ENCODE data around the gene CST8.
A peak's percentile ranks its signal among the peaks of the same experiment; 100 is the strongest.

CST8 gene

GRCh38 chr20:23524146-23524545, 33.2 kb downstream of the CST8 start:
- no peak for DNase-seq (ENCODE audit: low spot score)

DNA sequence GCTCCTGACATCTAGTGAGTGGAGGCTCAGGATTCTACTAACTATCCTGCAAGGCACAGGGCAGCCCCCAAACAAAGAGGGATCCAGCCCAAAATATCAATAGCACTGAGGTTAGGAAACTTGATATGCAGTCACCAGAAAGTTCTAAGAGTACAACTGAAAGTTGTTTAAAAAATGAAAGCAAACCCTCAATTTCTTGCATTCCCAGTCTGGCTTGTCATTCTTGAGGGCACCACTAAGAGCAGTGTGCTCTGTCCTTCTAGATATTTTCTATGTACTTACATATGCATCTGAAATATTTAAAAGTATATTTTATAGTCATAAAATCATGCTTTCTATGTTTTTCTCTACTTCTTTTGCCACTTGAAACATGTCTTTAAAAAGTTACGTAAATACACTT, 35.9 kb downstream of the CST8 start:
- no peak for DNase-seq (ENCODE audit: low spot score)

DNA sequence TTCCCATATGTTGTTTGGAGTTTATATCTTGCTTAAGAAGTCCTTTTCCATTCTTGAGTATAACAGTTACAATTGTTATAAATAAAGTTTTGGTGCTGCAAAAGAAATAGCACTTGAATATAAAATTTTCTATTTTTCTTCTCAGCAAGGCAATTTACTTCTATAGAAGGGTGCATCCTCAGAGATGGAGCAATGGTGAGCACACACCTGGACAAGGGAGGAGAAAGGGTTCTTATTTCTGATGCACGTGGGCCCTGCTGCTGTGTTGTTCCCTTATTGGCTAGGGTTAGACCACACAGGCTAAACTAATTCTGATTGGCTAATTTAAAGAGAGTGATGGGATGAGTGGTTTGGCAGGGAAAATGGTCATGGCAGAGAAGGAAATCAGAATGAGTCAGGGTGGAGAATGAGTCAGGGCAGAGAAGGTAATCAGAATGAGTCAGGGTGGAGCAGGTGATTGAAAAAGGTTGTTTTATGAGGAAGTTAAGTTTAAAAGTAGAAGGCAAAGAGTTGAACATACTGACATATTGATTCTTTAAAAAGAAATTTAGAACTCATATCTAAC, 38.0 kb downstream of the CST8 start:
- DNase-seq (ENCODE audit: low spot score), result no peak

DNA sequence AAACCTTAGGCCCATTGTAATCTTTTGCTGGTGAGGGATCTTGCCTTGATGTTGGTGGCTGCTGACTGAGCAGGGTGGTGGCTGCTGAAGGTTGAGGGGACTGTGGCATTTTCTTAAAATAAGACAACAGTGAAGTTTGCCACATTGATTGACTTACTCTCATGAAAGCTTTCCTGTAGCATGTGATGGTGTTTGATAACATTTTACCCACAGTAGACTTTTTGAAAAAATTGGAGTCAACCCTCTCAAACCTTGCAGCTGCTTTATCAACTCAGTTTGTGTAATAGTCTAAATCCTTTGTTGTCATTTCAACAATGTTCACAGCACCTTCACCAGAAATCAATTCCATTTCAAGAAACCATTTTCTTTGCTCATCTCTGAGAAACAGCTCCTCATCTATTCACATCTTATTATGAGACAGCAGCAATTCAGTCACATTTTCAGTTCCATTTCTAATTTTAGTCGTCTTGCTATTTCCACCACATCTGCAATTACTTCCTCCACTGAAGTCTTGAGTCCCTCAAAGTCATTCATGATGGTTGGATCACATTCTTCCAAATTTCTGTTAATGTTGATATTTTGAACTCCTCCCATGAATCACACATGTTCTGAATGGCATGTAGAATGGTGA, 40.1 kb downstream of the CST8 start:
- no peak for DNase-seq (ENCODE audit: low spot score)

- DNase-seq (ENCODE audit: low spot score), result no peak
Observed at GRCh38 chr20:23532533-23532932, 41.6 kb downstream of the CST8 start.

- DNase-seq (ENCODE audit: low spot score), result no peak
Observed at GRCh38 chr20:23533161-23533560, 42.2 kb downstream of the CST8 start.

DNA sequence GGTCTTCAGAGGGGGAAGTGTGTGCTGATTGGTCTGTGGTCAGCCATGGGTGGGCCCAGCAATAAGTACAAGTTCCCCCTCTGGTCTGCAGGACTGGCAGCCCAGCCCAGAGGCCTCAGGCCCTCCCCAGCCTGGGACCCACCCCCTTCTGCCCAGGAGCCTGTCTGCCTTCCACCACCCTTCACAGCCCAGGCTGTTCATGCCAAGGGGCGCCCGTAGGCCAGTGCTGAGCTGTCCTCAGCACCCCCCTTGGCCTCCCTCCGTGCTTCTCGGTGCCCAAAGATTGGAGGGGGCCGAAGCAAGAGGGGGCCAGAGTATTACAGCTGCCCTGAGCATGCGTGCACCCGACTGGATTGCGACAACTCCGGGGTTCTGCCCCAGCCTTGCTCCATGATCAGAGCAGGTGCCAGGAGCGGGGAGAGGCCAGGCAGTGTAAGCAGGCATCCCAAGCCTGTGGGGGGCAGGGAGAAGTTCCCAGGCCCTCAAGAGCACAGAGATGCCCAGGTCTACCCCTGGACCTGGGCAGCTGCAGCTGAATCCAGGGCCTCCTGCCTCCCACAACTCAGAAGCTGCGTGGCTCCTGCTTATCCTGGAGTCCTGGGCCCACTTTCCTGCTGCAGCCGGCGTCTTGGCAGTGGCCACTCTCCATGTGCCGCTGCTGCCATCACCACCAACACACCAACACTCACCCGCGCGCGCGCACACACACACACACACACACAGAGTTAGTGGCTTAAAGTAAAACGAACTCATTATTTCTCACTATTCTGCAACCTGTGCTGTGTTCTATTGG, 44.1 kb downstream of the CST8 start:
- no peak for DNase-seq (ENCODE audit: low spot score)

- no peak for DNase-seq (ENCODE audit: low spot score)
Observed at GRCh38 chr20:23536328-23536974, 45.5 kb downstream of the CST8 start.

- no peak for DNase-seq (ENCODE audit: low spot score)
Observed at GRCh38 chr20:23537030-23537429, 46.1 kb downstream of the CST8 start.

- no peak for DNase-seq (ENCODE audit: low spot score)
Observed at GRCh38 chr20:23540624-23541023, 49.7 kb downstream of the CST8 start.

GRCh38 chr20:23541330-23541729, 50.4 kb downstream of the CST8 start:
- DNase-seq (ENCODE audit: low spot score), result no peak

- no peak for DNase-seq (ENCODE audit: low spot score)
Observed at GRCh38 chr20:23541776-23542175, 50.9 kb downstream of the CST8 start.

GRCh38 chr20:23542801-23543200, 51.9 kb downstream of the CST8 start:
- DNase-seq (ENCODE audit: low spot score), result peak; percentile 16

DNA sequence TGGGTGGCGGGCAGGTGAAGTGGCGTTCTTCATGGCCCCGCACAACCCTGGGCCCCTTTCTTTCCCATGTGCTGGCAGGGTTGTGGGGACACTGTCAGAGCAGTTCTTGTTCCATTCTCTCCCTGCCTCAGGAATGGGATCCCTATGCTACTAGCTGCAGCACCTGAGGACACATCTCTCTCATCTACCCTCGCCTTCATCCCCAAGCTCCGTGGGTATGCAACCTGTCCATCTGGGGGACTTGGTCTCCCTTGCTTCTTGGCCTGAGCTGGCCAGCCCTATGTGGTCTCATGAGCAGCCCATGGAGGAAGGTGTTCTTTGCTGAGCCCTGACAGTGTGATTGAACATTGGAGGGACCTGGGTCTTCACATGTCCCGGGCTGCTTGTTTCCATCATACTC, 53.2 kb downstream of the CST8 start:
- peak; percentile 18 for DNase-seq (ENCODE audit: low spot score)
